H9 (cell line): ENCODE measurements around the gene INSIG1. TPM values are rescaled to one million over a fixed set of nuclear protein-coding genes. Genes with fewer than 3 reads are reported as not detected.

Experiments
- DNase-seq: peaks from one replicate; pipeline ENCODE4 v3.0.0-alpha.2; 2017
- H2AFZ ChIP-seq: one replicate; pipeline ENCODE4 v1.6.1; 2013; ENCODE audit warnings: mild to moderate bottlenecking, low read length, control low read depth, moderate library complexity
- H2AK5ac ChIP-seq: 2 replicates; pipeline ENCODE4 v1.6.1; 2013; ENCODE audit warnings: low read length, control low read depth, mixed read lengths; ENCODE audit not compliant: insufficient read length
- H2BK120ac ChIP-seq: one replicate; pipeline ENCODE4 v1.6.1; 2013; ENCODE audit warnings: low read depth, mild to moderate bottlenecking, low read length, control low read depth, inconsistent platforms; ENCODE audit not compliant: poor library complexity, severe bottlenecking
- H2BK12ac ChIP-seq: 2 replicates; pipeline ENCODE4 v1.6.1; 2013; ENCODE audit warnings: low read length, control low read depth, mixed read lengths, low read depth; ENCODE audit not compliant: insufficient read length
- H2BK15ac ChIP-seq: 2 replicates; pipeline ENCODE4 v1.6.1; 2013; ENCODE audit warnings: low read depth, low read length, control low read depth
- H2BK20ac ChIP-seq: one replicate; pipeline ENCODE4 v1.6.1; 2013; ENCODE audit warnings: low read depth, mild to moderate bottlenecking, low read length, control low read depth, inconsistent platforms; ENCODE audit not compliant: poor library complexity, severe bottlenecking
- H2BK5ac ChIP-seq: 2 replicates; pipeline ENCODE4 v1.6.1; 2013; ENCODE audit warnings: low read length, control low read depth, mixed read lengths; ENCODE audit not compliant: insufficient read length
- H3K14ac ChIP-seq: 2 replicates; pipeline ENCODE4 v1.6.1; 2013; ENCODE audit warnings: low read length, control low read depth; ENCODE audit not compliant: insufficient read depth
- H3K18ac ChIP-seq: 2 replicates; pipeline ENCODE4 v1.6.1; 2013; ENCODE audit warnings: low read depth, mild to moderate bottlenecking, mixed read lengths, low read length, control low read depth; ENCODE audit not compliant: insufficient read length
- H3K23ac ChIP-seq: 2 replicates; pipeline ENCODE4 v1.6.1; 2013; ENCODE audit warnings: low read length, control low read depth, mixed read lengths, low read depth; ENCODE audit not compliant: insufficient read length
- H3K23me2 ChIP-seq: 2 replicates; pipeline ENCODE4 v1.6.1; 2013; ENCODE audit warnings: low read depth, mild to moderate bottlenecking, mixed read lengths, low read length, control low read depth; ENCODE audit not compliant: insufficient read length, poor library complexity, severe bottlenecking
- H3K27ac ChIP-seq: 2 replicates; pipeline ENCODE4 v1.5.1; 2013; ENCODE audit warnings: low read length, control low read depth, mixed read lengths, low read depth; ENCODE audit not compliant: insufficient read length
- H3K27me3 ChIP-seq: 2 replicates; pipeline ENCODE4 v1.6.1; 2013; ENCODE audit warnings: low read length, control low read depth, inconsistent platforms; ENCODE audit not compliant: insufficient read depth
- H3K4ac ChIP-seq: 2 replicates; pipeline ENCODE4 v1.6.1; 2013; ENCODE audit warnings: low read depth, mild to moderate bottlenecking, control low read depth, inconsistent platforms, low read length, moderate library complexity
- H3K4me1 ChIP-seq: 2 replicates; pipeline ENCODE4 v1.6.1; 2013; ENCODE audit warnings: low read length, control low read depth, inconsistent platforms; ENCODE audit not compliant: insufficient read depth
- H3K4me2 ChIP-seq: 2 replicates; pipeline ENCODE4 v1.6.1; 2013; ENCODE audit warnings: low read length, control low read depth, mixed read lengths; ENCODE audit not compliant: insufficient read length, insufficient read depth
- H3K56ac ChIP-seq: 2 replicates; pipeline ENCODE4 v1.6.1; 2013; ENCODE audit warnings: low read depth, mild to moderate bottlenecking, mixed read lengths, low read length, control low read depth; ENCODE audit not compliant: insufficient read length
- H3K79me1 ChIP-seq: 2 replicates; pipeline ENCODE4 v1.6.1; 2013; ENCODE audit warnings: low read depth, mild to moderate bottlenecking, moderate library complexity, low read length, control low read depth, inconsistent platforms; ENCODE audit not compliant: insufficient read depth, poor library complexity, severe bottlenecking
- H3K79me2 ChIP-seq: 2 replicates; pipeline ENCODE4 v1.6.1; 2013; ENCODE audit warnings: low read length, control low read depth, inconsistent platforms; ENCODE audit not compliant: insufficient read depth
- H3K9ac ChIP-seq: 2 replicates; pipeline ENCODE4 v1.6.1; 2013; ENCODE audit warnings: low read length, control low read depth, mixed read lengths; ENCODE audit not compliant: insufficient read length; ENCODE audit errors: extremely low read depth
- H3K9me3 ChIP-seq: one replicate; pipeline ENCODE4 v1.6.1; 2013; ENCODE audit warnings: low read depth, low read length, inconsistent platforms; ENCODE audit not compliant: control insufficient read depth
- H3T11ph ChIP-seq: one replicate; pipeline ENCODE4 v1.6.1; 2013; ENCODE audit warnings: mild to moderate bottlenecking, low read length, control low read depth, inconsistent platforms
- H4K20me1 ChIP-seq: one replicate; pipeline ENCODE4 v1.6.1; 2013; ENCODE audit not compliant: control insufficient read depth, insufficient read length, insufficient read depth
- H4K5ac ChIP-seq: 2 replicates; pipeline ENCODE4 v1.6.1; 2013; ENCODE audit warnings: low read depth, mild to moderate bottlenecking, mixed read lengths, low read length, control low read depth; ENCODE audit not compliant: insufficient read length
- H4K8ac ChIP-seq: replicated peaks from 2 replicates; pipeline ENCODE4 v1.6.1; 2013; ENCODE audit warnings: low read length, control low read depth, mixed read lengths, low read depth; ENCODE audit not compliant: insufficient read length
- H4K91ac ChIP-seq: 2 replicates; pipeline ENCODE4 v1.6.1; 2013; ENCODE audit warnings: low read depth, mild to moderate bottlenecking, moderate library complexity, mixed read lengths, low read length, control low read depth; ENCODE audit not compliant: insufficient read length
- H3K27ac Mint-ChIP-seq, 3 experiments: 2 replicates in 2 of 3; 3 replicates in 1 of 3; pipeline ENCODE4 v1.8.0; 2020 to 2021; ENCODE audit warnings: mixed read lengths in 3 of 3, mild to moderate bottlenecking in 1 of 3, moderate library complexity in 1 of 3
- H3K27me3 Mint-ChIP-seq: 2 replicates; pipeline ENCODE4 v1.8.0; 2021; ENCODE audit warnings: low read depth, mild to moderate bottlenecking, moderate library complexity, mixed read lengths
- H3K36me3 Mint-ChIP-seq, 3 experiments: 2 replicates in 2 of 3; 3 replicates in 1 of 3; pipeline ENCODE4 v1.8.0; 2020 to 2021; ENCODE audit warnings: low read depth in 3 of 3, mixed read lengths in 3 of 3; ENCODE audit not compliant: insufficient read depth in 1 of 3
- H3K4me1 Mint-ChIP-seq, 2 experiments: 2 replicates each; pipeline ENCODE4 v1.8.0; 2020; ENCODE audit warnings: mixed read lengths in 2 of 2
- H3K4me3 Mint-ChIP-seq, 2 experiments: 2 replicates in 1 of 2; 3 replicates in 1 of 2; pipeline ENCODE4 v1.8.0; 2020 to 2021; ENCODE audit warnings: mild to moderate bottlenecking in 2 of 2, mixed read lengths in 2 of 2, moderate library complexity in 1 of 2
- H3K9me3 Mint-ChIP-seq, 2 experiments: 2 replicates in 1 of 2; 3 replicates in 1 of 2; pipeline ENCODE4 v1.8.0; 2020; ENCODE audit warnings: mild to moderate bottlenecking in 2 of 2, mixed read lengths in 2 of 2, moderate library complexity in 1 of 2
- CTCF ChIP-seq: fragments of 200-600 bp; sonication (generic); conservative IDR thresholded peaks from 3 replicates; pipeline ENCODE4 v1.8.0; 2021; ENCODE audit warnings: antibody characterized with exemption, mild to moderate bottlenecking
- WGBS: extraction: QIAGEN DNeasy Blood & Tissue Kit; methylation state at CpG from one replicate; pipeline ENCODE4 v1.1.7; 2013; ENCODE audit warnings: missing lambda C conversion rate, low lambda C conversion rate, mixed read lengths; ENCODE audit not compliant: insufficient read length; ENCODE audit errors: extremely low coverage; 5-methylcytosine and 5-hydroxymethylcytosine counted together
- total RNA-seq: library from RNA; stranded (reverse); gene quantifications from 2 replicates; pipeline ENCODE4 v1.2.1, GENCODE V29; 2021

Gene INSIG1
- total RNA-seq, 1 experiment from 2014 or later, result 23.3 TPM

DNA sequence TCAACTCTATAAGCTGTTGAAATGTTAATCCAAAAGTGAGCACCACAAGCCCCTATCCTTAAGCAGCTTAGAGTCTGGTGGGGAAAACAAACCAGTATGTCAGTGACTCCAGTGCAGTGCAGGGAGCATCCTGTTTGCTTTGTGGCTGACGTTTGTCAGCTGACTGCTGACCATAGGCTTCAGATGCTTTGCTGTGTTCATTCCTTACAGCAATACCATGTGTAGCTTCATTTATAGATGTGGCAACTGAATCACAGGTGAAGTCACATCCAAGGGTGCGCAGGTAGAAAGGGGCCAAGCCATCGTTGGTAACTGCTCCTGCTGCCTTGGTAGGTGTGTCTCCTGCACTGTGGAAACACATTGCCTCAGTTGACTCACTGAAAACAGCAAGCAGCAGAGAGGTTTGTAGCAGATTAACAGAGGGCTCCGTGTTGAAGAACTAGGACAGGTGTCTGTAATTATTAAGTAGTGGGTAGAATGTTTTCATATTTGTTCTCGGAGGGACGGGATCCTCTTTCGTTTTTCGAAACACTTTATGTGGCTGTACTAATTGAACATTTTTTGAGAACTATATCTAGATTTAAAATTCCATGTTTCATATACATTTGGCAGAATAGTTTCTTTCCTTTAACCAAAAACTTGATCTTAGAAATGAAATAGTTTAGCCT lies 2.0 kb downstream of the INSIG1 start:
- H3K36me3 Mint-ChIP-seq, result peaks cover 36 to 46% (median 39%) of the 10 kb centered on the region in 3 experiments
- no CpG with 5 or more reads among the region's 8 CpGs for WGBS
- Histone ChIP-seq H2BK20ac (no peak overlapping the region), H2BK12ac (no peak overlapping the region), H3K9ac (peak overlapping the region; percentile 27), H2BK5ac (no peak overlapping the region), H4K5ac (no peak overlapping the region), H3K4me2 (peak overlapping the region; percentile 97), H3K4ac (no peak overlapping the region), H2AFZ (no peak overlapping the region), H2AK5ac (no peak overlapping the region), H3K79me1 (peaks cover 6% of the 10 kb centered on the region), H3K27ac (no peak overlapping the region), H3K79me2 (peaks cover 27% of the 10 kb centered on the region; the same call in 1 of the 2 replicates), H3K27me3 (no peaks in the 10 kb centered on the region), H3K9me3 (no peaks in the 10 kb centered on the region), H3K18ac (no peak overlapping the region), H4K20me1 (no peaks in the 10 kb centered on the region), H3K23me2 (peaks cover 19% of the 10 kb centered on the region), H3K4me1 (0 out of 2 replicates have a peak, but pooled peaks cover 8% of the 10 kb centered on the region), H4K8ac (no peak overlapping the region), H4K91ac (no peak overlapping the region), H3K23ac (no peak overlapping the region), H3K56ac (no peak overlapping the region), H3K14ac (no peak overlapping the region), H3T11ph (no peak overlapping the region), H2BK120ac (no peak overlapping the region), H2BK15ac (no peak overlapping the region)
- no peaks in the 10 kb centered on the region; the same call in 1 of the 2 replicates for H3K27me3 Mint-ChIP-seq
- H3K27ac Mint-ChIP-seq, result peak overlapping the region; percentile 63 to 91 (median 72); a peak in 5 of 7 replicates
- peaks cover 44 to 50% of the 10 kb centered on the region in 2 experiments for H3K4me1 Mint-ChIP-seq
- peak overlapping the region; percentile 77 to 94 for H3K4me3 Mint-ChIP-seq
- no peak for DNase-seq
- TF ChIP-seq CTCF, result no peak
- H3K9me3 Mint-ChIP-seq, result peaks cover 3 to 4% of the 10 kb centered on the region in 2 experiments; a peak in 2 of 5 replicates
